HG03103 (cell line): Measurements from ENCODE around the gene CDH4.

Experiments
- ATAC-seq: cut with Tn5 transposase; IDR thresholded peaks from one replicate; pipeline ENCODE4 v1.9.1; 2021; ENCODE audit warnings: low read depth; ENCODE audit not compliant: unreplicated experiment

Gene CDH4

DNA sequence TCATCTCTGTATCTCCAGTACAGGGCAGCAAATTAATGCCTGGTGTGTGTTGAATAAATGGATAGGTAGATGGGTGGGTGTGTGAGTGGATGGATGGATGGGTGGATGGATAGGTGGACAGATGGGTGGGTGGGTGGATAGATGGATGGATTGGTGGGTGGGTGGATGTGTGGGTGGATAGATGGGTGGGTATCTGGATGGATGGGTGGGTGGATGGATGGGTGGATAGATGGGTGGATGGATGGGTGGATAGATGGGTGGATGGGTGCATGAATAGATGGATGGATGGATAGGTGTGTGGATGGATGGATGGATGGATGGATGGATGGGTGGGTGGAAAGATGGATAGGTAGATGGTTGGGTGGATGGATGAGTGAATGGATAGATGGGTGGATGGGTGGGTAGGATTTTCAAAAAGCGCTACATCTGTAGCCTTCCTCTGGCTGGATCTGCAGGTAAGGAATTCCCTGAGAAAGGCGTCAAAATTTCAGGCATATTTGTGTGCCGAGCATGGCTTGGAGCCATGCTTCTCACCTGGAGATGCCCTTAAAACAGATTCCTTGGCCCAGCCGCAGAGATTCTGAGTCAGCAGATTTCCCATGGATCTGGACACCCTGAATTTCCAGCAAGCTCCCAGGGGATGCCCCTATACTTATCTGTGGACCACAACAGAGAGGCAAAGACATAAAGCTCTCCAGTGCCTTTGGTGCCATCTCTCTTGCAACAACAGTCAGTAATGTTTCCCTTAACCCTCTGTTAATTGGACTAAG is 177.6 kb downstream of the CDH4 start:
- no peak for ATAC-seq

GRCh38 chr20:61430228-61430624 is 178.2 kb downstream of the CDH4 start:
- no peak for ATAC-seq

- ATAC-seq, result no peak
These were observed 181.1 kb downstream of the CDH4 start for GRCh38 chr20:61433176-61433575.

DNA sequence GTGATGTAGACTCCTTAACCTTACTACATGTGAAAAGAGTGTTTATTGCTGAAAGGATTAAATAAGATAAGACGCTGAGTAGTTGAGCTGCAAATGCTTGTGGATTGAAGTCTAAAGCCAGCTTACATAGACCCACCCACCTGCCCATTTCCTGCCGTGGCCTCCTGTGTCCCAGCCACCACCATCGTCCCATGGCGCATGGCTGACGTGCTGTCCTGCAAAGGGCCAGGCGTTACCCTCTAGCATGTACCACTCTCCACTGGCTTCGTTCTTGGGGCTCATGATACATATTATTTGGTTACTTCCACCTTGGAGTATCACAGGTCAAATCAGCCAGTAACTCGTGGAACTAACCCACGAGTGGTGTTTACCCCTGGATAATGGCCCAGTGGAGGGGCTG is 181.8 kb downstream of the CDH4 start:
- ATAC-seq, result no peak

DNA sequence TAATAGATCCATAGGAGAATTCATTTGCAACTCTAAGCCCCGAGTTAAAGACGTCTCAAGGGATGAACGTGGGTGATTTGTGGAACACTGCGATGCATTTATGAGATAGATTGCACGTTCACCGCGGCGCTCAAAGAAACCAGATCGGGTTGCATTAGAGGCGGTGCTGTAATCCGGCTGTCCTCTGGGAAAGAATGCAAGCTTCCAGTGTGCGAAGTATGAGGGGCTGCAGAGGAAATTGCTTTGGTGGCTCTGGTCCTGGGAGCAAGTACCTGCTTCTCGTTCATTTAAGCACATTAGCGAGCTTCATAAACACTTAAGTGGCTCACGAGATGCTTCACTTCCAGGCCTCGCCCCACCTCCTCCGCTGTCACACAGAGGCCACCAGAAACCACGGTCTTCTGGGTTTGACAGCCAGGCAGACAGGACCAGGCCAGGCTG is 182.3 kb downstream of the CDH4 start:
- no peak for ATAC-seq

DNA sequence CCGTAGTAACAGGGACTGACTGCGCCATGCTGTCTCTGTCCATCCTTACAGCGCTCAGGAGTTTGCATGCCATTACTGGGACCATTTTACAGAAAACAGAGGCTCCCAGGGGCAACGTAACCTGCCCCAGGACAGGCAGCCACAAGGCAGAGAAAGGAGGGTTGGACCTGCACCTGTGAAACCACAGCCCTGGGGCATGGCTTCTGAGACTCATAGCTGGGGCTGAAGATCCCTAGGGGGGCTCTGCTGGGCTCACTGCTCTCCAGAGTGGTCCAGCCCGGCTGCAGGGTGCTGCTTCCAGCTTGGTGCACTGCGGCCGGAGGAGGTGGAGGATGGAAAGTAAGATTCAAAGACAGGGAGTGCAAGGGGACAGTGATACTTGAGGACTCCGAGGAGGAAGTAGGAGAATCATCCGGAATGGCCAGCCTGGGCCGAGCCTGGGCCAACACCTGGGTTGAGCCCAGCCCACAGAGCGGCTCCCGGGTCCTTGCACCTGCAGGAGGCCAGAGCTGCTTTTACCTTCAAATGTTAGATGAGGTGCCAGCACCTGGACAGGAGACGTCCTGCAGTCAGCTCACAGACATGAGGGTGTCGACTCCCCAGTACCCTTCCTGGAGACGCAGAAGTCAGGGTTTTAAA is 183.2 kb downstream of the CDH4 start:
- ATAC-seq, result no peak

GRCh38 chr20:61435823-61436220 is 183.8 kb downstream of the CDH4 start:
- no peak for ATAC-seq

DNA sequence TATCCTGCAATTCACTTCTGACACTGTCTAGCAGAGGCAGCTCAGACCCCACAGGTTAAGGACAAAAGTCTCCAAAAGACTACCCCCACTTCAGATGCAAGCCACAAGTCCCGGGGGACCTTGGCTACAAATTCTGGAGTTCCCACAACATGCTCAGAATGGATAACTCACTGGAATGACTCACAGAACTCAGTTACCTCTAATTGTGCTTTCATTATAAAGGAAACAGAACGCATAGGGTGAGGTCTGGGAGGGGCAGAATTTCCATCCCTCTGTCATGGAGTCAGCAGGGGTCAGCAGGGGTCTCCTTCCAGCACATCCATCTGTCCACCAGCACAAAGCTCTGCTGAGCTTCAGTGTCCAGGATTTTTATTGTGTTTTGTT is 184.2 kb downstream of the CDH4 start:
- no peak for ATAC-seq

GRCh38 chr20:61436667-61437279 is 184.7 kb downstream of the CDH4 start:
- no peak for ATAC-seq

GRCh38 chr20:61437280-61438206 is 185.5 kb downstream of the CDH4 start:
- no peak for ATAC-seq

DNA sequence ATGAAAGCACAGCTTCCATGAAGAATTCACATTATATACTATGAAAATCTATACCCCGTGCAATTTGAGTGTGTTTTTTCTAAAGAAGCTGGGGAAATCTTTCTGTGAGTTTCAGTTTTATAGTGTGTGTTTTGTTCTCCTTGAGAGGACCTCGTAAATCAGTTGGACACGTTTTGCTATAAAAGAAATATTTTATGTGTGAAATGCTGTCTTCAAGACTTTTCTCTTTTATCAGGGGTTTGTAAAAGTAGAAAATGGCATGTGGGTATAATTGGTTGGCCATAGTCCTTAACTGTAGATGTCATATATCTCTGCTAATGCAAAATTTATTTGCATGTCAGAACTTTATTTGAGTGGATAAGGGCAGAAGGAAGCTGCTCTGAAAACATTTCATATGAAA is 186.2 kb downstream of the CDH4 start:
- no peak for ATAC-seq

GRCh38 chr20:61439251-61439650 is 187.2 kb downstream of the CDH4 start:
- no peak for ATAC-seq

GRCh38 chr20:61440548-61441055 is 188.5 kb downstream of the CDH4 start:
- no peak for ATAC-seq

DNA sequence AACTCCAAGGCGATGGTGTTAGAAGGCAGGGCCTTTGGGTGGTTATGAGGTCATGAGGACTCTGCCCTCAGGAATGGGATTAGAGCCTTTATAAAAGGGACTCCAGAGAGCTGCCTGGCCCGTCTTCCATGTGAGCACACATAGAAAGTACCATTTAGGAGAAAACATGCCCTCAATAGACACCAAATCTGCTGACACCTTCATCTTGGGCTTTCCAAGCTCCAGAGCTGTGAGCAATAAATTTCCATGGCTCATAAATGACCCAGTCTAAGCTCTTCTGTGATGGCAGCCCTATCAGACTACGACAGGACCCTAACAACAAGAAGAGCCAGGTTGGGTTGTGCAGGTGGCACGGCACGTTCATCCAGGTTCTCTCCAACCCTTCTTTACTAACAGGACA is 189.5 kb downstream of the CDH4 start:
- no peak for ATAC-seq

- no peak for ATAC-seq
These were observed 190.1 kb downstream of the CDH4 start for GRCh38 chr20:61442075-61442670.

DNA sequence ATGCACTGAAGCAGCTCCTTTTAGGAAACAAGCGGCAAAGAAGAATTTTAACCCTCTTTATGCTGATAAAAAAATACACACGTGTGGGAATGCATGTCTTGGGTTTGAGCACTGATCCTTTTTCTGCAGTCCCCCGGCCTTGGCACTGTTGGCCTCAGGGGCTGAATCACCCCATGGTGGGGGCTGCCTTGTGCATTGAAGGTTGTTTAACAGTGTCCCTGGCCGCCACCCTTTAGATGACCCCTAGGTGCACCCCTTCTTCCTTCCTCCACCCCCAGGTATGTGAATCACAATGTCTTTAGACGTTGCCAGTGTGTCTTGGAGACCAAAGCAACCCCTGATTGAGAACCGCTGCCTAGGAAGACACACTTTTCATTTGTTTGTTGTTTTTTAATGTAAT is 190.7 kb downstream of the CDH4 start:
- no peak for ATAC-seq

DNA sequence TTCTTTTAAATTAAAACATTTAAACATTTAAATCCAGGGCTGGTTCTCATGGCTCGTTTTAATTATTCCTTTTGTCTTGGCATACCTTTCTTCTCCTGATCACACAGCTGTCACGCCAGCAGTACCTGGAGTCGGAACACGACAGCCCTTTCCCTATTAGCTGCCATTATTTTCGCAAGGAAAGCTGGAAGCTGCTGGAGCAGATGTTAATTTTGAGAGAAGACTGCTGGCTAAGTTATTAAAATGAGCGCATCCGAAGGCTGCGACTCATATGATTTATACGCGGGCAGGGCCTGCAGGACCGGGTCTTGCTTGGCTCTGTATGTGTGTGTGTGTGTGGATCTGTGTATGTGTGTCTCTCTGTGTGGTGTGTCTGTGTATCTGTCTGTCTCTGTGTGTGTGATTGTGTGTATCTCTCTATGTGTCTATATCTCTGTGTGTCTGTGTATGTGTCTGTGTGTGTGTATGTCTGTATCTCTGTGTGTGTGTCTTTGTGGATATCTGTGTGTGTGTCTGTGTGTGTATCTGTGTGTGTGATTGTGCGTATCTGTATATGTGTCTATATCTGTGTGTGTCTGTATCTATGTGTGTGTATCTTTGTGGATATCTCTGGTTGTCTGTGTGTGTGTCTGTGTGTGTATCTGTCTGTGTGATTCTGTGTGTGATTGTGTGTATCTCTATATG is 191.5 kb downstream of the CDH4 start:
- ATAC-seq, result no peak

DNA sequence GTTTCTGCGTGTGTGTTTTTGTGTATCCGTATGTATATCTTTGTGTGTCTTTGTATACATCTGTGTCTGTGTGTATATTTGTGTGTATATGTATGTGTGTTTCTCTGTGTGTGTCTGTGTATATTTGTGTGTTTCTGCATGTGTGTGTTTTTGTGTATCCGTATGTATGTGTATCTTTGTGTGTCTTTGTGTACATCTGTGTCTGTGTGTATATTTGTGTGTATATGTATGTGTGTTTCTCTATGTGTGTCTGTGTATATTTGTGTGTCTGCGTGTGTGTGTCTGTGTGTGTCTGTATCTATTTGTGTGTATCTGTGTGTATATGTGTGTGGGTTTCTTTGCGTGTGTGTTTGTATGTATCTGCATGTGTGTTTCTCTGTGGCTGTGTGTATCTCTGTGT is 192.6 kb downstream of the CDH4 start:
- no peak for ATAC-seq

DNA sequence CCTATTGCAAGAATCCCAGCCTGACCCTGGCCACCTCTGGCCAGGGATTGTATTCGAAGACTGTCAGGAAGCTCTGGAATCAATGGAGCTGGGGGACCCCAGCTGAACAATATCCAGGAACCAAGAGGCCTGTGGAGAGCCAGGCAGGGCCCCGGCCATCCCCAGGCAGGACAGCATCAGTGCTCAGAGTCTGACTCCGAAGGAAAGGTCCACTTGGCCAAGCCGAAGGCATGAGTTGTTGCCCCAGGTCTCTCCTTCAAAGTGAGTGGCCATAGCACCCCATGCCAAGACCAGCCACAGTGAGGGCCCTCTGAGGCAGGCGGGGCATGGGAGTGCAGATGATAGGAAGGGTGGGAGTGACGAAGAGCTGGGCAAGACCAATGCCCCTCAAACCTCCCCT is 193.1 kb downstream of the CDH4 start:
- no peak for ATAC-seq

DNA sequence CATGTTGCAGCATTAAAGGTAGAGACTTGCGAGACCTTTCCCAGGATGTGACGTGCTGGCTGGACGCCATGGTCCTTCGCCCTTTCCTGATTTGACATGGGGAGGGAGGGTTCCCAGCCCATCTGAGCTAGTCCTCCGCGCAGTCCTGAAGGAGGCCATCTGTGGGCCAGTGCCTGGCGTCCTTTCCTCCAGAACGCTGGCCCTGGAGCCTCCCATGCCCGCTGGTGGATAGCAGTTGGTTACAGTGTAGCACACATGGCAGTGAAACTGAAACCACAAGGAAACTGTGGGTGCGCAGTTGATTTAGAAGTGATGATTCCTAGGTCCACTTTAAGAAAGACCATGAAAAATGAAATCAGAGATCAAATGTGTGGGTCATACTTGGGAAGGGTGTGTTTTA is 193.7 kb downstream of the CDH4 start:
- no peak for ATAC-seq
